ENCODE results near the gene VIT.

Gene VIT

DNA sequence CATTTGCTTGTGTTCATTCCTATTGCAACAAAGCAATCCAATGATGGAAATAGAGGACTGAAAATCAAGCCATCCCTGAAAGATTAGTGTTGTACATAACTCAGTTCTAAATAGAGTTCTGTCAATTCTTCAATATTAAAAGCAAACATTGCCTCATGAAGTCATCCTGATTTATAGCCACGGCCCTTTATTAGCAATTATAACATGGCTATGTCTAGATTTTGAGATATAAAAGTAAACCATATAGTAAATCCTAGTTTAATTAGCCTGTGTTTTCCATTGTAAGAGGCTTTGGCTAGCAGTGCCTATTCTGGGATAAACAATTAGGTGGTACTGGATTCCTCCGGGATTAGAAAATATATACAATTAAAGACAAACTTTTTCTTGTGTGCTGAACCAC lies 33.2 kb upstream of the VIT start:
- H3K4me1 ChIP-seq (ENCODE audit: control insufficient read depth, insufficient read depth, low read length, unreplicated experiment), result peaks cover 31% of the 10 kb centered on the region
- peak overlapping the region; percentile 68 for H2AFZ ChIP-seq (ENCODE audit: low read length, unreplicated experiment)
- H3K36me3 ChIP-seq (ENCODE audit: insufficient read depth, low read length), result no peaks in the 10 kb centered on the region
- H3K27ac ChIP-seq (ENCODE audit: low read depth, low read length), result peak overlapping the region; percentile 56; the same call in 1 of the 2 replicates
- no peak overlapping the region for H3K4me3 ChIP-seq (ENCODE audit: low read depth, low read length)
- H3K27me3 ChIP-seq (ENCODE audit: insufficient read depth, low read length), result no peaks in the 10 kb centered on the region
- no peaks in the 10 kb centered on the region for H3K79me2 ChIP-seq (ENCODE audit: control insufficient read depth, insufficient read depth, low read length, unreplicated experiment)

GRCh38 chr2:36663851-36664695 lies 32.4 kb upstream of the VIT start:
- Histone ChIP-seq H3K27me3 (ENCODE audit: insufficient read depth, low read length) (no peaks in the 10 kb centered on the region), H3K36me3 (ENCODE audit: insufficient read depth, low read length) (no peaks in the 10 kb centered on the region), H3K79me2 (ENCODE audit: control insufficient read depth, insufficient read depth, low read length, unreplicated experiment) (no peaks in the 10 kb centered on the region), H3K4me3 (ENCODE audit: low read depth, low read length) (peak overlapping the region; percentile 7; the same call in 1 of the 2 replicates), H2AFZ (ENCODE audit: low read length, unreplicated experiment) (peak overlapping the region; percentile 68), H3K27ac (ENCODE audit: low read depth, low read length) (peak overlapping the region; percentile 56), H3K4me1 (ENCODE audit: control insufficient read depth, insufficient read depth, low read length, unreplicated experiment) (peaks cover 31% of the 10 kb centered on the region)

- H3K27ac ChIP-seq (ENCODE audit: low read depth, low read length), result no peak overlapping the region
- no peaks in the 10 kb centered on the region for H3K27me3 ChIP-seq (ENCODE audit: insufficient read depth, low read length)
- H3K36me3 ChIP-seq (ENCODE audit: insufficient read depth, low read length), result no peaks in the 10 kb centered on the region
- peaks cover 28% of the 10 kb centered on the region for H3K4me1 ChIP-seq (ENCODE audit: control insufficient read depth, insufficient read depth, low read length, unreplicated experiment)
- H3K4me3 ChIP-seq (ENCODE audit: low read depth, low read length), result no peak overlapping the region; the same call in 1 of the 2 replicates
- no peaks in the 10 kb centered on the region for H3K79me2 ChIP-seq (ENCODE audit: control insufficient read depth, insufficient read depth, low read length, unreplicated experiment)
- H2AFZ ChIP-seq (ENCODE audit: low read length, unreplicated experiment), result peak overlapping the region; percentile 58
Measured at GRCh38 chr2:36664696-36665076, 31.8 kb upstream of the VIT start.

DNA sequence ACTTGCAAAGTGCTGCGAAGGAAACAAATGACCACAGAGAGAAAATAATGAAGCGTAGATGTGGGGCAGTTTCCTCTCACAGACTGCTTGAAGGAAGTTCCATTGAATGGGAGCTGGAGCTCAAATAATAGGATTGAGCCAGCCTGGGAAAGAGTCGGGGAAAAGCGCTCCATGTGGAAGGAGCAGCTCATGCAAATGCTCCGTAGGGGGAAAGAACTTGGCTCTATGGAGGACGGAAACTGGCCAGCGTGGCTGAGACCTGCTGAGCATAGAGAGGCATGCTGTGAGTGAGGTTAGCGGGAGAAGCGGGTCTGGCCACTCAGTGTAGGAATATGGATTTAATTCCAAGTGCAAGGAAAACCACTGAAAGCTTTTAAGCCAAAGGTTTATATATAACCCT lies 28.6 kb upstream of the VIT start:
- no peaks in the 10 kb centered on the region for H3K36me3 ChIP-seq (ENCODE audit: insufficient read depth, low read length)
- no peak overlapping the region for H2AFZ ChIP-seq (ENCODE audit: low read length, unreplicated experiment)
- H3K4me3 ChIP-seq (ENCODE audit: low read depth, low read length), result no peak overlapping the region
- no peak overlapping the region for H3K27ac ChIP-seq (ENCODE audit: low read depth, low read length)
- H3K27me3 ChIP-seq (ENCODE audit: insufficient read depth, low read length), result no peaks in the 10 kb centered on the region
- H3K4me1 ChIP-seq (ENCODE audit: control insufficient read depth, insufficient read depth, low read length, unreplicated experiment), result peaks cover 38% of the 10 kb centered on the region
- no peaks in the 10 kb centered on the region for H3K79me2 ChIP-seq (ENCODE audit: control insufficient read depth, insufficient read depth, low read length, unreplicated experiment)

DNA sequence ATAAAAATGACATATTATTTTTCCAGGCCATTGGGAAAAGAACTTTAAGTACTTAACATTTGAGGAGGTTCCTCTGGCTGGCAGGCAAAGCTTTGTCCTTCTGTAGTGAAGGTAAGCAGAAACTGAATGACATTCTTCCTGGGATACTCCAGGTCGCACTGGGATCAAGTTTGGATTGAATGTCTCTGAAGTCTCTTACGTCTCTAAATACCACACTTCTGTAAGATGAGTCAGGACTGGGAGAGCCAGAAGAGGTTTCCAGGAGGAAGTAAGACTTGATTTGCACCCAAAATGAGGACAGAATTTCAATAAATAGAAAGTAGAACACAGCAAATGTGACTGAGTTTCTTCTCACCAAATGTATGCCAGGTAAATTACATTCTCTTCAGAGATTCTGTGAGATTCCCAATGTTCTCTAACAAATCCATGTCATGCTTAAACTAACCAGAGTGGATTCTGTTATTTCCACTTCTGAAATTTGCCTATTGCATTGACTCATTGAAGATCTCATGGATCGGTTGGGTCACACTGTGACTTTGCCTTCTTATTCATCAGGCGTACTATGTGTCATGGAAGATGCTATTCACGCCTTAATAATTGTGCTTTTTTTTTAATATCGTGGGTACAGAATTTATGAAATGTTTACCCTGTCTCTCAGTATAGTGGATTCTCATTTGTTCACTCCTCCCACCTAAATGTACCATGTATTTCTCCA lies 25.5 kb upstream of the VIT start:
- H3K4me1 ChIP-seq (ENCODE audit: control insufficient read depth, insufficient read depth, low read length, unreplicated experiment), result peaks cover 18% of the 10 kb centered on the region
- no peaks in the 10 kb centered on the region for H3K79me2 ChIP-seq (ENCODE audit: control insufficient read depth, insufficient read depth, low read length, unreplicated experiment)
- no peaks in the 10 kb centered on the region for H3K36me3 ChIP-seq (ENCODE audit: insufficient read depth, low read length)
- H2AFZ ChIP-seq (ENCODE audit: low read length, unreplicated experiment), result peak overlapping the region; percentile 26
- H3K4me3 ChIP-seq (ENCODE audit: low read depth, low read length), result no peak overlapping the region
- no peaks in the 10 kb centered on the region for H3K27me3 ChIP-seq (ENCODE audit: insufficient read depth, low read length)
- peak overlapping the region; percentile 53 for H3K27ac ChIP-seq (ENCODE audit: low read depth, low read length)

DNA sequence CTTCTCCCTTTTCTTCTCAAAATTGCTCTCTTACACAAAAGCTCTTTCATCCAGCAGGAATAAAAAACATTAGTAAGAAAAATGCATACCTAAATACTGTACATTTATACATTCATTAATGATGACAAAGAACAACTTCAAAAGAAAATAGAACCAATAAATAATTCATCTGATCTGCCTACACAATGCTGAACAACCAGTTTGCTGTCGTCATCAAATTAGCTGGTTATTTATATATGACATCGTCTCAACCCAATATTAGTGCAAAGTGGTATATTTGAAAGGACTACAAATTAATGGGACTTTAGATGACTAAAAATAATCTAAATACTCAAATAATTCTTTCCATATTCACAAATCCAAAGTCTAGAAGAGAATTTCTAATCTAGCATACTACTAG lies 24.8 kb upstream of the VIT start:
- Histone ChIP-seq H3K4me3 (ENCODE audit: low read depth, low read length) (no peak overlapping the region), H2AFZ (ENCODE audit: low read length, unreplicated experiment) (no peak overlapping the region), H3K79me2 (ENCODE audit: control insufficient read depth, insufficient read depth, low read length, unreplicated experiment) (no peaks in the 10 kb centered on the region)

DNA sequence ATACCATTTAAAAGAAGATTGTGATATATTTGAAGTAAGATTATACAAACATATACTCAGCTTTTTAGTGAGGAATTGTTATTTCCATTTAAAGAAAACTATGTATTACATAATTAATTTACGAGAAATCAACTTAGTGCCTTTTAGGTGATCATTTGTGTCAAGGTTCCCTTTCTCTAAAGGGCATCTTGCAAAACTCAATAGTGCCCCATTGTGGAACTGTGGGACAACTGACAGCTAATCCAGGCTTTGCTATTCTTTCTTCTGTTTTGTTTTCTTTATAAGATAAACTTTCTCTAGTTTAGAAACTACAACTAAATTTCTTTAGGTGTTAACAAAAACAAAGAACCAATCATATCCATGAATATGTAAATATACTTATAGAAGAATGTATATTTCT lies 24.3 kb upstream of the VIT start:
- Histone ChIP-seq H3K4me1 (ENCODE audit: control insufficient read depth, insufficient read depth, low read length, unreplicated experiment) (peaks cover 20% of the 10 kb centered on the region), H3K4me3 (ENCODE audit: low read depth, low read length) (no peak overlapping the region), H3K27ac (ENCODE audit: low read depth, low read length) (no peak overlapping the region; the same call in 1 of the 2 replicates), H3K27me3 (ENCODE audit: insufficient read depth, low read length) (no peaks in the 10 kb centered on the region), H3K79me2 (ENCODE audit: control insufficient read depth, insufficient read depth, low read length, unreplicated experiment) (no peaks in the 10 kb centered on the region), H2AFZ (ENCODE audit: low read length, unreplicated experiment) (no peak overlapping the region), H3K36me3 (ENCODE audit: insufficient read depth, low read length) (no peaks in the 10 kb centered on the region)

More for the DNA sequence above, 24.8 kb upstream of the VIT start:
- no peaks in the 10 kb centered on the region for H3K27me3 ChIP-seq (ENCODE audit: insufficient read depth, low read length)
- peaks cover 18% of the 10 kb centered on the region for H3K4me1 ChIP-seq (ENCODE audit: control insufficient read depth, insufficient read depth, low read length, unreplicated experiment)
- peak overlapping the region; percentile 53 for H3K27ac ChIP-seq (ENCODE audit: low read depth, low read length)
- no peaks in the 10 kb centered on the region for H3K36me3 ChIP-seq (ENCODE audit: insufficient read depth, low read length)

GRCh38 chr2:36675579-36676282 lies 20.8 kb upstream of the VIT start:
- Histone ChIP-seq H3K36me3 (ENCODE audit: insufficient read depth, low read length) (peaks cover 3% of the 10 kb centered on the region), H3K79me2 (ENCODE audit: control insufficient read depth, insufficient read depth, low read length, unreplicated experiment) (no peaks in the 10 kb centered on the region), H3K27ac (ENCODE audit: low read depth, low read length) (no peak overlapping the region), H3K4me1 (ENCODE audit: control insufficient read depth, insufficient read depth, low read length, unreplicated experiment) (peaks cover 23% of the 10 kb centered on the region), H3K27me3 (ENCODE audit: insufficient read depth, low read length) (no peaks in the 10 kb centered on the region), H2AFZ (ENCODE audit: low read length, unreplicated experiment) (no peak overlapping the region), H3K4me3 (ENCODE audit: low read depth, low read length) (no peak overlapping the region)

DNA sequence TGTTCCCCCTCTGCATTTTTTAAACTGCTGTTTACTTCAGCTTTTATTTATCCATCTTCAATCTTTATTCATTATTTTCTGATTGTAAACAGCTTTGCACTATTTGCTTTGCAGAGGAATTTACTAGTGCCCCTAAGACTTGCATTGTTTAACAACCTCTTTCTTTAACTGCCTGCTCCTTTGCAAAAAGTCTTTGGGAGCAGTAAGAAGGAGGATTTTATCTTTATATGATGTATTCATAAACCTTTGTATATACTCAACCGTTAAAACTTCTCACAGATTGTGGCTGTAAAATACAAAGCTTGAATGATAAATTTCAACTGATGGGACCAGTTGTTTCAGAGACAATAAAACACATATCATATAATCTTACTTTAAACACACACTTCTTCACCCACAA lies 20.1 kb upstream of the VIT start:
- Histone ChIP-seq H3K4me3 (ENCODE audit: low read depth, low read length) (no peak overlapping the region), H3K36me3 (ENCODE audit: insufficient read depth, low read length) (peaks cover 3% of the 10 kb centered on the region), H3K27me3 (ENCODE audit: insufficient read depth, low read length) (no peaks in the 10 kb centered on the region), H2AFZ (ENCODE audit: low read length, unreplicated experiment) (peak overlapping the region; percentile 4), H3K27ac (ENCODE audit: low read depth, low read length) (no peak overlapping the region), H3K79me2 (ENCODE audit: control insufficient read depth, insufficient read depth, low read length, unreplicated experiment) (no peaks in the 10 kb centered on the region), H3K4me1 (ENCODE audit: control insufficient read depth, insufficient read depth, low read length, unreplicated experiment) (peaks cover 17% of the 10 kb centered on the region)

DNA sequence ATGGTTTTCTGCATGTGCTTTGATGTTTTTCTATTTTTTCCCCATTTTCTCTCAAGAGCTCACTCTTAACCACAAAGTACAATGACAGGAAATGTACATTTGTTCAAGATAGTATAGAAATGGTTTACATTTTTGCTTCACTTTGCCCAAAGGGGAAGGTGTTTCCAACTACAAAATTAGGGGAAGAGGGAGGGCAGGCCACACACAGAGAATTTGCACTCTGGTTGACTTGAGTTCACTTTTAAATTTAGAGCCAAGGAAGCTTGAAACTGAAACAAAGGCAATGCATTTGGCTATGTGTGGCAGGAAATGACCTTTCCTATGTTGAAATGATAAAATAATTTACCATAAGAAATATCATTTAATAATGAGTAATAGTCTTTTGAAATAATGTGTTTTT lies 19.1 kb upstream of the VIT start:
- Histone ChIP-seq H3K4me3 (ENCODE audit: low read depth, low read length) (no peak overlapping the region), H3K27me3 (ENCODE audit: insufficient read depth, low read length) (no peaks in the 10 kb centered on the region), H3K36me3 (ENCODE audit: insufficient read depth, low read length) (peaks cover 3% of the 10 kb centered on the region), H2AFZ (ENCODE audit: low read length, unreplicated experiment) (peak overlapping the region; percentile 44), H3K79me2 (ENCODE audit: control insufficient read depth, insufficient read depth, low read length, unreplicated experiment) (no peaks in the 10 kb centered on the region), H3K4me1 (ENCODE audit: control insufficient read depth, insufficient read depth, low read length, unreplicated experiment) (peaks cover 11% of the 10 kb centered on the region), H3K27ac (ENCODE audit: low read depth, low read length) (peak overlapping the region; percentile 63)

All from ACC112 (cell line).